ENCODE data around the gene MPV17L2.
A peak's percentile ranks its signal among the peaks of the same experiment; 100 is the strongest.

MPV17L2 gene

DNA sequence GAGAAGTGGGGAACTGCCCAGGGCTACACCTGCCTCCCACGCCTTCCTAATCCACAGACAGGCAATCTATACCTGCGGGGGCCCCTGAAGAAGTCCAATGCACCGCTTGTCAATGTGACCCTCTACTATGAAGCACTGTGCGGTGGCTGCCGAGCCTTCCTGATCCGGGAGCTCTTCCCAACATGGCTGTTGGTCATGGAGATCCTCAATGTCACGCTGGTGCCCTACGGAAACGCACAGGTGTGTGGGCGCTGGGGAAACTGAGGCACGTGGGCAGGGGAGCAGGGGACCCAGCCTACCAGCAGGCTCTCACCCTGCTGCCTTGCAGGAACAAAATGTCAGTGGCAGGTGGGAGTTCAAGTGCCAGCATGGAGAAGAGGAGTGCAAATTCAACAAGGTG, 18.0 kb upstream of the MPV17L2 start:
- peak overlapping the region; percentile 64 for H3K9ac ChIP-seq (ENCODE audit: low read depth, low read length, poor library complexity, severe bottlenecking)
- H3K9me2 ChIP-seq (replicated peaks; ENCODE audit: low read depth, low read length) = no peaks in the 10 kb centered on the region
- H2AFZ ChIP-seq (ENCODE audit: low read length) = no peak overlapping the region
- no peaks in the 10 kb centered on the region for H3F3A ChIP-seq (ENCODE audit: low read depth)
- peak overlapping the region; percentile 74 for H3K4me3 ChIP-seq (ENCODE audit: low read length, poor library complexity, severe bottlenecking)
- no peaks in the 10 kb centered on the region for H3K36me3 ChIP-seq (ENCODE audit: insufficient read depth, low read length)
- no peaks in the 10 kb centered on the region for H4K20me1 ChIP-seq (ENCODE audit: insufficient read depth, low read length, poor library complexity, severe bottlenecking)
- peaks cover 4% of the 10 kb centered on the region for H3K4me1 ChIP-seq (ENCODE audit: insufficient read depth, low read length, poor library complexity, severe bottlenecking)
- H3K9me3 ChIP-seq (ENCODE audit: insufficient read depth, low read depth, low read length) = no peaks in the 10 kb centered on the region
- no peaks in the 10 kb centered on the region for H3K27me3 ChIP-seq (ENCODE audit: insufficient read depth, low read length, poor library complexity, severe bottlenecking)
- no peaks in the 10 kb centered on the region for H3K79me2 ChIP-seq (ENCODE audit: insufficient read depth, low read length)
- no peak overlapping the region for H3K4me2 ChIP-seq (ENCODE audit: low read depth, low read length, poor library complexity, severe bottlenecking)
- no peak for TF ChIP-seq EZH2phosphoT487 (IDR thresholded peaks at IDR 0.05; ENCODE audit: borderline replicate concordance)
- TF ChIP-seq, protein P1, sequence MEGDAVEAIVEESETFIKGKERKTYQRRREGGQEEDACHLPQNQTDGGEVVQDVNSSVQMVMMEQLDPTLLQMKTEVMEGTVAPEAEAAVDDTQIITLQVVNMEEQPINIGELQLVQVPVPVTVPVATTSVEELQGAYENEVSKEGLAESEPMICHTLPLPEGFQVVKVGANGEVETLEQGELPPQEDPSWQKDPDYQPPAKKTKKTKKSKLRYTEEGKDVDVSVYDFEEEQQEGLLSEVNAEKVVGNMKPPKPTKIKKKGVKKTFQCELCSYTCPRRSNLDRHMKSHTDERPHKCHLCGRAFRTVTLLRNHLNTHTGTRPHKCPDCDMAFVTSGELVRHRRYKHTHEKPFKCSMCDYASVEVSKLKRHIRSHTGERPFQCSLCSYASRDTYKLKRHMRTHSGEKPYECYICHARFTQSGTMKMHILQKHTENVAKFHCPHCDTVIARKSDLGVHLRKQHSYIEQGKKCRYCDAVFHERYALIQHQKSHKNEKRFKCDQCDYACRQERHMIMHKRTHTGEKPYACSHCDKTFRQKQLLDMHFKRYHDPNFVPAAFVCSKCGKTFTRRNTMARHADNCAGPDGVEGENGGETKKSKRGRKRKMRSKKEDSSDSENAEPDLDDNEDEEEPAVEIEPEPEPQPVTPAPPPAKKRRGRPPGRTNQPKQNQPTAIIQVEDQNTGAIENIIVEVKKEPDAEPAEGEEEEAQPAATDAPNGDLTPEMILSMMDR (conservative IDR thresholded peaks at IDR 0.05; ENCODE audit: low read length) = no peak

DNA sequence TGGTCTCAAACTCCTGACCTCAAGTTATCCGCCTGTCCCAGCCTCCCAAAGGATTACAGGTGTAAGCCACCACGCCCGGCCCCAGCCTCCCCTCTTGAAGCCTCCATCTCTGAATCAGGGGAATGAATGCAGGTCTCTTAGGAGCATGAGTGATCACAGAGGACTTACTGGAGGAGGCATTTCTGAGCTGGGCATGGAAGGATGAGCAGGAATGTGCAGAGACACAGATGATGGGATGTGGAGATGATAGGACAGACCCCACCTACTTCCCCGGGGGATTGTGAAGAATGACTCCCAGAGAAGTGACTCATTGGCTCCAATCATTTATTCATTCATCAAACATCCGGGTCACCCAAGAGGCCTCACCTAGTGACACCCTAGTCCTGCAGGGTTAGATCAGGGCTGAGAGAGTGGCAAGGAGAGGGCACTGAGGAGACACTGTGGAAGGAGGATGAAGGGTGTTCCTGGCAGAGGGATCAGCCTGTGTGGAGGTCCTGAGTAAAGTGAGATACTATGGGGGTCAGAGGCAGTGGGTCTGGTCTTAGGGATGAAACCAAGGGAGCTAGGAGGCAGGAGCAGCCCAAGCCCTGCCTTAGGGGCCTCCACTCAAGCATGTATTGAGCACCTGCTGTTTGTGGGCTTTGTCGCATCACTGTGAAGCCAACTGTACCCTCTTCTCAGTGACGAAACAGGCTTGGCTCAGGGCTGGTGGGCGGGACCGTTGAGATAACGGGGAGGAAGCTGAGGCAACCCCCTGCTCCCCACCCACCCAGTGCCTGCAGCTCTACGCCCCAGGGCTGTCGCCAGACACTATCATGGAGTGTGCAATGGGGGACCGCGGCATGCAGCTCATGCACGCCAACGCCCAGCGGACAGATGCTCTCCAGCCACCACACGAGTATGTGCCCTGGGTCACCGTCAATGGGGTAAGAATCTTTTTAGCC, 16.4 kb upstream of the MPV17L2 start:
- H2AFZ ChIP-seq (ENCODE audit: low read length) = no peak overlapping the region
- H3K79me2 ChIP-seq (ENCODE audit: insufficient read depth, low read length) = no peaks in the 10 kb centered on the region
- no peak overlapping the region for H3K4me3 ChIP-seq (ENCODE audit: low read length, poor library complexity, severe bottlenecking)
- no peak overlapping the region for H3K9ac ChIP-seq (ENCODE audit: low read depth, low read length, poor library complexity, severe bottlenecking)
- H4K20me1 ChIP-seq (ENCODE audit: insufficient read depth, low read length, poor library complexity, severe bottlenecking) = no peaks in the 10 kb centered on the region
- H3K4me1 ChIP-seq (ENCODE audit: insufficient read depth, low read length, poor library complexity, severe bottlenecking) = peaks cover 4% of the 10 kb centered on the region
- H3K36me3 ChIP-seq (ENCODE audit: insufficient read depth, low read length) = no peaks in the 10 kb centered on the region
- H3K4me2 ChIP-seq (ENCODE audit: low read depth, low read length, poor library complexity, severe bottlenecking) = no peak overlapping the region
- H3K9me2 ChIP-seq (replicated peaks; ENCODE audit: low read depth, low read length) = no peaks in the 10 kb centered on the region
- no peak for TF ChIP-seq EZH2phosphoT487 (IDR thresholded peaks at IDR 0.05; ENCODE audit: borderline replicate concordance)
- TF ChIP-seq, protein P1 (conservative IDR thresholded peaks at IDR 0.05; ENCODE audit: low read length) = no peak
- no peaks in the 10 kb centered on the region for H3F3A ChIP-seq (ENCODE audit: low read depth)
- no peaks in the 10 kb centered on the region for H3K27me3 ChIP-seq (ENCODE audit: insufficient read depth, low read length, poor library complexity, severe bottlenecking)
- no peaks in the 10 kb centered on the region for H3K9me3 ChIP-seq (ENCODE audit: insufficient read depth, low read depth, low read length)

DNA sequence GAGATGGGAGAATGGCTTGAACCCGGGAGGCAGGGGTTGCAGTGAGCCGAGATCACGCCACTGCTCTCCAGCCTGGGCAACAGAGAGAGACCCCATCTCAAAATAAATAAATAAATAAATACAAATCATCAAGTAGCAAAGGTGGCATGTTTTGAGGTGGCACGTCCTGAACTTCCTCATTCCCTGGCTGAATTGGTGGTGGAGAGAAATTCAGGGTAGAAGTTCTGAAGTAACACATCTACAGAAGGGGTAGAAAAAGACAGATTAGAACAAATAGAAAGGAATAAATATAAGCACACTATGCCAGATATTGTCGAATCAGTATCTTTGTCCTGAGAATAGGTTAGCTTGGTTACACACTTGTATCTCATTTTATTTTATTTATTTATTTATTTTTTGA, 13.1 kb upstream of the MPV17L2 start:
- no peak overlapping the region for H3K9ac ChIP-seq (ENCODE audit: low read depth, low read length, poor library complexity, severe bottlenecking)
- H3K9me2 ChIP-seq (replicated peaks; ENCODE audit: low read depth, low read length) = no peaks in the 10 kb centered on the region
- no peaks in the 10 kb centered on the region for H3K9me3 ChIP-seq (ENCODE audit: insufficient read depth, low read depth, low read length)
- no peaks in the 10 kb centered on the region for H3K27me3 ChIP-seq (ENCODE audit: insufficient read depth, low read length, poor library complexity, severe bottlenecking)
- no peak overlapping the region for H2AFZ ChIP-seq (ENCODE audit: low read length)
- no peak overlapping the region for H3K4me3 ChIP-seq (ENCODE audit: low read length, poor library complexity, severe bottlenecking)
- no peaks in the 10 kb centered on the region for H3K79me2 ChIP-seq (ENCODE audit: insufficient read depth, low read length)
- H3K36me3 ChIP-seq (ENCODE audit: insufficient read depth, low read length) = no peaks in the 10 kb centered on the region
- H3F3A ChIP-seq (ENCODE audit: low read depth) = no peaks in the 10 kb centered on the region
- TF ChIP-seq, protein P1 (conservative IDR thresholded peaks at IDR 0.05; ENCODE audit: low read length) = no peak
- TF ChIP-seq EZH2phosphoT487 (IDR thresholded peaks at IDR 0.05; ENCODE audit: borderline replicate concordance) = no peak
- no peaks in the 10 kb centered on the region for H3K4me1 ChIP-seq (ENCODE audit: insufficient read depth, low read length, poor library complexity, severe bottlenecking)
- no peaks in the 10 kb centered on the region for H4K20me1 ChIP-seq (ENCODE audit: insufficient read depth, low read length, poor library complexity, severe bottlenecking)
- H3K4me2 ChIP-seq (ENCODE audit: low read depth, low read length, poor library complexity, severe bottlenecking) = no peak overlapping the region

Measured in Loucy (cell line).